Vagina (tissue), 2 donors: ENCODE measurements around the gene CLMP. TPM values are rescaled to one million over a fixed set of nuclear protein-coding genes. Genes with fewer than 3 reads are reported as not detected.

Experiments
- DNase-seq, 2 donors: peaks; one replicate each; pipeline ENCODE4 v3.0.0-alpha.2; 2017; ENCODE audit errors: extremely low spot score in 2 of 2
- H3K27ac ChIP-seq: fragments of 200-600 bp; sonication (generic); one replicate; pipeline ENCODE4 v1.5.1; 2019
- H3K27me3 ChIP-seq: fragments of 200-600 bp; sonication (generic); one replicate; pipeline ENCODE4 v1.5.1; 2019
- H3K36me3 ChIP-seq, 2 donors: fragments of 200-600 bp; sonication (generic); one replicate each; pipeline ENCODE4 v1.5.1; 2017 to 2019
- H3K4me1 ChIP-seq: fragments of 200-600 bp; sonication (generic); one replicate; pipeline ENCODE4 v1.5.1; 2019
- H3K4me3 ChIP-seq, 2 donors: fragments of 200-600 bp; sonication (generic); 1 replicate in 1 of 2; 2 replicates in 1 of 2; pipeline ENCODE4 v1.5.1; 2016 to 2019
- H3K9me3 ChIP-seq: fragments of 200-600 bp; sonication (generic); one replicate; pipeline ENCODE4 v1.5.1; 2019
- POLR2A ChIP-seq, 2 donors: fragments of 450-650 bp; IDR thresholded peaks; one replicate each; pipeline ENCODE4 v1.6.1; 2017; ENCODE audit warnings: antibody characterized with exemption in 2 of 2, mild to moderate bottlenecking in 2 of 2, moderate library complexity in 2 of 2
- POLR2AphosphoS5 ChIP-seq, 2 donors: sonication (generic); formaldehyde crosslinking; IDR thresholded peaks; one replicate each; pipeline ENCODE4 v1.9.0; 2017; ENCODE audit warnings: antibody characterized with exemption in 2 of 2, mild to moderate bottlenecking in 2 of 2, low read depth in 1 of 2; ENCODE audit not compliant: insufficient read depth in 1 of 2
- intact Hi-C: fragments of 100-400 bp; cut with DNase I; formaldehyde crosslinking; loops from one replicate; pipeline ENCODE4 v1.15.1; 2023
- total RNA-seq: library from RNA; depleted of rRNA; stranded (reverse); fragments of >200 nt; gene quantifications from one replicate; pipeline ENCODE4 v1.2.3, GENCODE V29; 2016
- TF ChIP-seq, protein P1 (sequence below), 3 experiments: fragments of 450-650 bp in 2 of 3; fragments of 200-600 bp in 1 of 3; sonication (generic) in 1 of 3; IDR thresholded peaks; one replicate each; pipeline ENCODE4 v1.5.1; 2017 to 2019; ENCODE audit warnings: antibody characterized with exemption in 3 of 3, mild to moderate bottlenecking in 2 of 3, moderate library complexity in 2 of 3

CLMP gene
- total RNA-seq, 1 donor from 2014 or later, result 99.4 TPM

- intact Hi-C loops, result no loop called here
- H3K36me3 ChIP-seq, result peaks cover 0 to 67% of the 10 kb centered on the region in 2 donors
- no peaks in the 10 kb centered on the region for H3K9me3 ChIP-seq
- H3K27ac ChIP-seq, result no peak overlapping the region
- peaks cover 69% of the 10 kb centered on the region for H3K4me1 ChIP-seq
- no peak for DNase-seq
- H3K4me3 ChIP-seq, result no peak overlapping the region
- H3K27me3 ChIP-seq, result no peaks in the 10 kb centered on the region
- TF ChIP-seq, protein P1, sequence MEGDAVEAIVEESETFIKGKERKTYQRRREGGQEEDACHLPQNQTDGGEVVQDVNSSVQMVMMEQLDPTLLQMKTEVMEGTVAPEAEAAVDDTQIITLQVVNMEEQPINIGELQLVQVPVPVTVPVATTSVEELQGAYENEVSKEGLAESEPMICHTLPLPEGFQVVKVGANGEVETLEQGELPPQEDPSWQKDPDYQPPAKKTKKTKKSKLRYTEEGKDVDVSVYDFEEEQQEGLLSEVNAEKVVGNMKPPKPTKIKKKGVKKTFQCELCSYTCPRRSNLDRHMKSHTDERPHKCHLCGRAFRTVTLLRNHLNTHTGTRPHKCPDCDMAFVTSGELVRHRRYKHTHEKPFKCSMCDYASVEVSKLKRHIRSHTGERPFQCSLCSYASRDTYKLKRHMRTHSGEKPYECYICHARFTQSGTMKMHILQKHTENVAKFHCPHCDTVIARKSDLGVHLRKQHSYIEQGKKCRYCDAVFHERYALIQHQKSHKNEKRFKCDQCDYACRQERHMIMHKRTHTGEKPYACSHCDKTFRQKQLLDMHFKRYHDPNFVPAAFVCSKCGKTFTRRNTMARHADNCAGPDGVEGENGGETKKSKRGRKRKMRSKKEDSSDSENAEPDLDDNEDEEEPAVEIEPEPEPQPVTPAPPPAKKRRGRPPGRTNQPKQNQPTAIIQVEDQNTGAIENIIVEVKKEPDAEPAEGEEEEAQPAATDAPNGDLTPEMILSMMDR (IDR thresholded peaks at IDR 0.05), result no peak
- TF ChIP-seq POLR2A (IDR thresholded peaks at IDR 0.05) (no peak), POLR2AphosphoS5 (IDR thresholded peaks at IDR 0.05; ENCODE audit: insufficient read depth in 1 of 2, low read depth in 1 of 2) (no peak)
Observed at GRCh38 chr11:123057661-123058305, 137.3 kb downstream of the CLMP start.

DNA sequence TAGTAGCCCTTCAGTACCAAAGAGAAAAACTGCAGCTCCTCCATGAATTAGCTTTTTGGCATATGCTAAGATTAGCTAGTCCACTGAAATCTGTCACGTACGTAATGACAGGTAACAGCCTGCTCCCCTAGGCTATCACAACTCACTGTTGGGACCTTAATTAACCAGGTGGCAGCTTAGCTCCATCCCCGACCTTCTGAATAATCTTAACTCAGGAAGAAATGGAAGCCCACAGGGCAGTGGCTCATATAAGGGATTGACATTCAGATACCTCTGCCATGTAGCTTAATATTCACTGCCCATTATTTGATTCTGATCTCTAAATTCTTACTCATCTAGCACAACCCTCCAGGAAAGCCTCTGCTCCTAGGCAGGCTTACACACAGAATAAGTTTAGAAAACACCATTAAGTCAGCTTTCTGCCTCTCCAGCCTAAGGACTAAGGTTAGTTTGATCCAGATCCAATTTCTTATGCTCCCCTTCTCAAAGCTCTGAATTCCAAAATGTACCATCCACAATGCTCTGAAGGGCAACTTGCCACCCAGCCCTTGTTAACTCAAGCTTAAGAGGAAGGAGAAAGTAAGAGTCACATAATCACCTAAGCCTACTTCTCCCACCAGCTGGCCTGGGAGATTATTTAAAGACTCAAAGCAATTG is 138.1 kb downstream of the CLMP start:
- H3K27ac ChIP-seq, result no peak overlapping the region
- no peaks in the 10 kb centered on the region for H3K9me3 ChIP-seq
- H3K27me3 ChIP-seq, result no peaks in the 10 kb centered on the region
- H3K4me1 ChIP-seq, result peaks cover 69% of the 10 kb centered on the region
- DNase-seq, result no peak
- intact Hi-C loops, result no loop called here
- H3K36me3 ChIP-seq, result peaks cover 0 to 67% of the 10 kb centered on the region in 2 donors
- H3K4me3 ChIP-seq, result no peak overlapping the region
- TF ChIP-seq, protein P1 (IDR thresholded peaks at IDR 0.05), result no peak

GRCh38 chr11:123055191-123055901 is 139.7 kb downstream of the CLMP start:
- Histone ChIP-seq H3K9me3 (no peaks in the 10 kb centered on the region), H3K4me3 (no peak overlapping the region), H3K27ac (no peak overlapping the region), H3K4me1 (peaks cover 59% of the 10 kb centered on the region), H3K27me3 (no peaks in the 10 kb centered on the region), H3K36me3 (peaks cover 0 to 58% of the 10 kb centered on the region in 2 donors)
- DNase-seq, result no peak
- TF ChIP-seq POLR2AphosphoS5 (IDR thresholded peaks at IDR 0.05; ENCODE audit: insufficient read depth in 1 of 2, low read depth in 1 of 2) (no peak), POLR2A (IDR thresholded peaks at IDR 0.05) (no peak)
- TF ChIP-seq, protein P1 (IDR thresholded peaks at IDR 0.05), result no peak
- intact Hi-C loops, result no loop called here

- H3K4me3 ChIP-seq, result no peak overlapping the region
- DNase-seq, result no peak
- TF ChIP-seq POLR2A (IDR thresholded peaks at IDR 0.05), result no peak
- peak in 1 of 2 donors; percentile 12 for TF ChIP-seq POLR2AphosphoS5 (IDR thresholded peaks at IDR 0.05; ENCODE audit: insufficient read depth in 1 of 2, low read depth in 1 of 2)
- TF ChIP-seq, protein P1 (IDR thresholded peaks at IDR 0.05), result peak; percentile 49 to 68 (median 67)
- peak overlapping the region; percentile 20 for H3K27ac ChIP-seq
- intact Hi-C loops, result no loop called here
- H3K27me3 ChIP-seq, result no peaks in the 10 kb centered on the region
- H3K36me3 ChIP-seq, result peaks cover 0 to 50% of the 10 kb centered on the region in 2 donors
- no peaks in the 10 kb centered on the region for H3K9me3 ChIP-seq
- H3K4me1 ChIP-seq, result peaks cover 51% of the 10 kb centered on the region
Observed at GRCh38 chr11:123054301-123055065, 140.6 kb downstream of the CLMP start.
